ENCODE measurements around the gene TBL3.

TBL3 gene

DNA sequence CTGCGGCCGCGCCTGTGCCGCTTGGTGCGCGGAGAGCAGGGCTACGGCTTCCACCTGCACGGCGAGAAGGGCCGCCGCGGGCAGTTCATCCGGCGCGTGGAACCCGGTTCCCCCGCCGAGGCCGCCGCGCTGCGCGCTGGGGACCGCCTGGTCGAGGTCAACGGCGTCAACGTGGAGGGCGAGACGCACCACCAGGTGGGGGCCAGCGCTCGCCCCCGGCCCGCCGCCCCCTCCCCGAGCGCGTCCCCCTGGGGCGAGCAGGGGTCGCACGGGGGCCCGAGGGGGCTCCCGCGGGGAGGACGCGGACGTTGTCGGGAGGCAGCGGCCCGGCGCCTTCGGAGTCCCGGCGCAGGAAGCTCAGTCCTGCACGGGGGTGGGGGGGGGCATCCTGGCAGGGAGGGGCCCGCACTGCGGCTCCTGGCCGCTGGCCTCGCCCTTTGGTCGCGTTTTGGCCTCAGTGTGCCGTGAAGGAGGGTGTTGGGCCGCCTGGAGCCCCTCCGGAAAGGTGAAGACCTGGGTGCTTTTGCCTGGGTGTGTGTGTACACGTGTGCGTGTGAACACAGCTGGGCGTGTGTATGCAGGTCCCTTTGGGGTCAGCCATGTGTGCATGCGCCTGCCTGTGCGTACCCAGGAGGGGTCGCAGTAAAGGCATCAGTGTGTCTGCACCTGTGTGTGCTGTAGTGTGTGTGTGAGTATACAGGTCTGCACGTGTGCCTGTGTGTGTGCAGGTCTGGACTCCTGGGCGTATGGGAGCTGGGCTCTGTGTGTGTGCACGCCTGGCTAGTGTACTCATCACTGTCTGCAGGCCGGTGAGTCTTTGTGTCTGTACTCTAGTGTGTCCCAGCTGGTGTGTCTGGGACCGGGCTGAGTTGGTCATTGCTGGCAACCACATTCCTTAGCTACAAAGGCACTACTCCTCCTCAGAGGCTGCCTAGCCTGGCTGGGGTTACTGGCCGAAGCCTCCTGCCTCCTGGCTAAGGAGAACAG is 55.5 kb downstream of the TBL3 start:
- H3K27me3 ChIP-seq (ENCODE audit: control insufficient read depth in 2 of 2, insufficient read depth in 2 of 2, low read length in 2 of 2), result no peaks in the 10 kb centered on the region
- peaks cover 17 to 27% of the 10 kb centered on the region in 2 donors for H3K4me1 ChIP-seq (ENCODE audit: control insufficient read depth in 2 of 2, insufficient read depth in 2 of 2, low read length in 2 of 2)
- peak overlapping the region; percentile 80 to 81 for H3K4me3 ChIP-seq (ENCODE audit: low read length in 2 of 2)
- H3K27ac ChIP-seq (ENCODE audit: low read depth in 2 of 2, low read length in 2 of 2), result peak overlapping the region; percentile 21 to 52
- H3K9ac ChIP-seq (ENCODE audit: low read depth in 1 of 2, low read length in 2 of 2), result peak overlapping the region; percentile 56 to 68
- H3K9me3 ChIP-seq (ENCODE audit: control insufficient read depth in 2 of 2, low read length in 2 of 2), result no peaks in the 10 kb centered on the region
- peaks cover 2 to 4% of the 10 kb centered on the region in 2 donors for H3K36me3 ChIP-seq (ENCODE audit: control insufficient read depth in 2 of 2, insufficient read depth in 2 of 2, low read length in 2 of 2)

- Histone ChIP-seq H3K4me1 (ENCODE audit: control insufficient read depth in 2 of 2, insufficient read depth in 2 of 2, low read length in 2 of 2) (peaks cover 12 to 21% of the 10 kb centered on the region in 2 donors), H3K27me3 (ENCODE audit: control insufficient read depth in 2 of 2, insufficient read depth in 2 of 2, low read length in 2 of 2) (no peaks in the 10 kb centered on the region), H3K27ac (ENCODE audit: low read depth in 2 of 2, low read length in 2 of 2) (peak overlapping the region in 1 of 2 donors; percentile 13), H3K9ac (ENCODE audit: low read depth in 1 of 2, low read length in 2 of 2) (peak overlapping the region in 1 of 2 donors; percentile 56), H3K36me3 (ENCODE audit: control insufficient read depth in 2 of 2, insufficient read depth in 2 of 2, low read length in 2 of 2) (peaks cover 2 to 4% of the 10 kb centered on the region in 2 donors), H3K4me3 (ENCODE audit: low read length in 2 of 2) (peak overlapping the region; percentile 80 to 81), H3K9me3 (ENCODE audit: control insufficient read depth in 2 of 2, low read length in 2 of 2) (no peaks in the 10 kb centered on the region)
These were observed 56.3 kb downstream of the TBL3 start for GRCh38 chr16:2028146-2028545.

- Histone ChIP-seq H3K27ac (ENCODE audit: low read depth in 2 of 2, low read length in 2 of 2) (no peak overlapping the region), H3K36me3 (ENCODE audit: control insufficient read depth in 2 of 2, insufficient read depth in 2 of 2, low read length in 2 of 2) (peaks cover 2 to 4% of the 10 kb centered on the region in 2 donors), H3K9me3 (ENCODE audit: control insufficient read depth in 2 of 2, low read length in 2 of 2) (no peaks in the 10 kb centered on the region), H3K4me3 (ENCODE audit: low read length in 2 of 2) (peak overlapping the region in 1 of 2 donors; percentile 44), H3K27me3 (ENCODE audit: control insufficient read depth in 2 of 2, insufficient read depth in 2 of 2, low read length in 2 of 2) (no peaks in the 10 kb centered on the region), H3K4me1 (ENCODE audit: control insufficient read depth in 2 of 2, insufficient read depth in 2 of 2, low read length in 2 of 2) (peaks cover 11 to 21% of the 10 kb centered on the region in 2 donors), H3K9ac (ENCODE audit: low read depth in 1 of 2, low read length in 2 of 2) (no peak overlapping the region)
These were observed 56.9 kb downstream of the TBL3 start for GRCh38 chr16:2028620-2029220.

DNA sequence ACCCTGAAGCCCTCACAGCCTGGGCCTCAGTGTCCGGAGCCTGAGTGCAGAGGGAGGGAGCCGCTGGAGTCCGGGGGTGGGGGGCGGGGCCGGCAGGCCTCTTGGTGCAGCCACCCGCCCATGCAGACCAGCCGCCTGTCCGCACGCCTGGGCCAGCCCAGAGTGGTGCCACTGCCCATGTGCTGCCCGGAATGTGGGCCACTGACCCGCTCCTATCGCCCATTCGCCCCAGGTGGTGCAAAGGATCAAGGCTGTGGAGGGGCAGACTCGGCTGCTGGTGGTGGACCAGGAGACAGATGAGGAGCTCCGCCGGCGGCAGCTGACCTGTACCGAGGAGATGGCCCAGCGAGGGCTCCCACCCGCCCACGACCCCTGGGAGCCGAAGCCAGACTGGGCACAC is 57.5 kb downstream of the TBL3 start:
- Histone ChIP-seq H3K4me3 (ENCODE audit: low read length in 2 of 2) (no peak overlapping the region), H3K9me3 (ENCODE audit: control insufficient read depth in 2 of 2, low read length in 2 of 2) (no peaks in the 10 kb centered on the region), H3K36me3 (ENCODE audit: control insufficient read depth in 2 of 2, insufficient read depth in 2 of 2, low read length in 2 of 2) (peaks cover 2 to 4% of the 10 kb centered on the region in 2 donors), H3K9ac (ENCODE audit: low read depth in 1 of 2, low read length in 2 of 2) (no peak overlapping the region), H3K27me3 (ENCODE audit: control insufficient read depth in 2 of 2, insufficient read depth in 2 of 2, low read length in 2 of 2) (no peaks in the 10 kb centered on the region), H3K27ac (ENCODE audit: low read depth in 2 of 2, low read length in 2 of 2) (no peak overlapping the region), H3K4me1 (ENCODE audit: control insufficient read depth in 2 of 2, insufficient read depth in 2 of 2, low read length in 2 of 2) (peaks cover 8 to 25% of the 10 kb centered on the region in 2 donors)

- H3K27me3 ChIP-seq (ENCODE audit: control insufficient read depth in 2 of 2, insufficient read depth in 2 of 2, low read length in 2 of 2), result no peaks in the 10 kb centered on the region
- H3K9ac ChIP-seq (ENCODE audit: low read depth in 1 of 2, low read length in 2 of 2), result no peak overlapping the region
- no peak overlapping the region for H3K27ac ChIP-seq (ENCODE audit: low read depth in 2 of 2, low read length in 2 of 2)
- no peak overlapping the region for H3K4me3 ChIP-seq (ENCODE audit: low read length in 2 of 2)
- no peaks in the 10 kb centered on the region for H3K9me3 ChIP-seq (ENCODE audit: control insufficient read depth in 2 of 2, low read length in 2 of 2)
- H3K36me3 ChIP-seq (ENCODE audit: control insufficient read depth in 2 of 2, insufficient read depth in 2 of 2, low read length in 2 of 2), result peaks cover 2 to 4% of the 10 kb centered on the region in 2 donors
- peaks cover 12 to 27% of the 10 kb centered on the region in 2 donors for H3K4me1 ChIP-seq (ENCODE audit: control insufficient read depth in 2 of 2, insufficient read depth in 2 of 2, low read length in 2 of 2)
These were observed 58.2 kb downstream of the TBL3 start for GRCh38 chr16:2030036-2030435.

DNA sequence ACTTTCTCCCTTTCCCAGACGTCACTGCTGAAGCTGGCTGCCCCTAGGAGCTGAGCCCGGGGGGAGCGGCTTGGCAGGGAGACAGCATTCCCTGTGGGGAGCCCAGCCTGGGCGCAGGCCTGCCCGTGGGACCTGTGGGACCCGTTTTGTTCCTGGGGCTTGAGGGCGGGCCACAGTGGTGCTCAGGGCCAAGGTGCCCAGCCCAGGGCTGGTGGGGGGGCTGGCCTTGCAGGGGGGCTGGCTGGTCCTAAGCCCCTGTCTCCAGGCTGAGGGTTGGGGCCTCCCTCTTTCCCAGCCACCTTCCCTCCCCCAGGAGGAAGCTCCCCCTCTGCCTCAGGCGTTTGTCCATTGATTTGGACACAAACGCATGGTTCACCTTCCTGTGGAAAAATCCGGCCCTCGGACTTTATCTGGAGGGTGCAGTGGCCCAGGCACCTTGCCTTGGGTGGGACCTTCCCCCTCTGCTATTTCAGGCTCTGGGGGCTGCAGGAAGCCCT is 59.3 kb downstream of the TBL3 start:
- peaks cover 21 to 33% of the 10 kb centered on the region in 2 donors for H3K4me1 ChIP-seq (ENCODE audit: control insufficient read depth in 2 of 2, insufficient read depth in 2 of 2, low read length in 2 of 2)

More for the DNA sequence above, 59.3 kb downstream of the TBL3 start:
- H3K27me3 ChIP-seq (ENCODE audit: control insufficient read depth in 2 of 2, insufficient read depth in 2 of 2, low read length in 2 of 2), result no peaks in the 10 kb centered on the region
- peaks cover 2 to 4% of the 10 kb centered on the region in 2 donors for H3K36me3 ChIP-seq (ENCODE audit: control insufficient read depth in 2 of 2, insufficient read depth in 2 of 2, low read length in 2 of 2)
- H3K9ac ChIP-seq (ENCODE audit: low read depth in 1 of 2, low read length in 2 of 2), result no peak overlapping the region
- H3K27ac ChIP-seq (ENCODE audit: low read depth in 2 of 2, low read length in 2 of 2), result peak overlapping the region; percentile 7 to 9
- no peaks in the 10 kb centered on the region for H3K9me3 ChIP-seq (ENCODE audit: control insufficient read depth in 2 of 2, low read length in 2 of 2)
- H3K4me3 ChIP-seq (ENCODE audit: low read length in 2 of 2), result no peak overlapping the region

All from mucosa of rectum (tissue), 2 donors.